B cell (primary cell): ENCODE results near the gene ANKS1A. TPM values are rescaled to one million over a fixed set of nuclear protein-coding genes. Genes with fewer than 3 reads are reported as not detected.

Experiments
- ATAC-seq: fragments of 200-7000 bp; cut with Tn5 transposase; one replicate; pipeline ENCODE4 v1.10.0; 2021; ENCODE audit warnings: low read depth, mild to moderate bottlenecking, moderate number of reproducible peaks, moderate library complexity
- CTCF ChIA-PET: fragments of 350-600 bp; sonication (Branson Sonifier 250); formaldehyde crosslinking; loops from one replicate; lab custom pipeline; 2021; ENCODE audit warnings: antibody characterized with exemption, inconsistent platforms; lab: Charles Lee
- POLR2A ChIA-PET: fragments of 350-600 bp; sonication (Branson Sonifier 250); formaldehyde crosslinking; loops from one replicate; lab custom pipeline; 2021; ENCODE audit warnings: antibody characterized with exemption; lab: Charles Lee
- DNase-seq: peaks from one replicate; pipeline ENCODE4 v3.0.0; 2013
- H2AFZ ChIP-seq: 2 replicates; pipeline ENCODE4 v1.6.1; 2012; ENCODE audit warnings: mild to moderate bottlenecking, low read depth, low read length; ENCODE audit not compliant: insufficient read depth, poor library complexity, severe bottlenecking
- H3K27ac ChIP-seq, 2 donors: 1 replicate in 1 of 2; 2 replicates in 1 of 2; pipeline ENCODE4 v1.5.1; 2012 to 2013; ENCODE audit warnings: low read length in 2 of 2, mild to moderate bottlenecking in 2 of 2, moderate library complexity in 1 of 2
- H3K27me3 ChIP-seq, 4 experiments: fragments of 200-600 bp in 1 of 4; sonication (generic) in 1 of 4; replicated peaks in 1 of 4; 1 replicate in 2 of 4; 2 replicates in 2 of 4; pipeline versions ENCODE4 v1.6.1 to v1.7.0; 2013 to 2016; ENCODE audit warnings: low read length in 3 of 4, mild to moderate bottlenecking in 2 of 4, mixed read lengths in 1 of 4, moderate library complexity in 1 of 4; ENCODE audit not compliant: insufficient read depth in 4 of 4, control insufficient read depth in 3 of 4; ENCODE audit errors: control extremely low read depth in 1 of 4
- H3K36me3 ChIP-seq, 2 experiments: replicated peaks in 1 of 2; 1 replicate in 1 of 2; 2 replicates in 1 of 2; pipeline versions ENCODE4 v1.6.1 to v1.7.1; 2013; ENCODE audit warnings: low read length in 1 of 2; ENCODE audit not compliant: insufficient read depth in 2 of 2, control insufficient read depth in 1 of 2; ENCODE audit errors: control extremely low read depth in 1 of 2, extremely low read depth in 1 of 2
- H3K4me1 ChIP-seq, 2 donors: fragments of 200-600 bp in 1 of 2; sonication (generic) in 1 of 2; 1 replicate in 1 of 2; 2 replicates in 1 of 2; pipeline versions ENCODE4 v1.5.1 to v1.6.1; 2013 to 2017; ENCODE audit warnings: low read length in 2 of 2; ENCODE audit not compliant: control insufficient read depth in 2 of 2, insufficient read depth in 2 of 2
- H3K4me2 ChIP-seq: replicated peaks from 2 replicates; pipeline ENCODE3; 2012; ENCODE audit warnings: mild to moderate bottlenecking, low read depth, low read length; ENCODE audit not compliant: poor library complexity, severe bottlenecking
- H3K4me3 ChIP-seq, 5 experiments: fragments of 200-600 bp in 1 of 5; sonication (generic) in 1 of 5; 1 replicate in 3 of 5; 2 replicates in 2 of 5; pipeline versions ENCODE4 v1.5.1 to v1.7.0; 2011 to 2016; ENCODE audit warnings: low read length in 4 of 5, mild to moderate bottlenecking in 4 of 5, low read depth in 2 of 5, control low read depth in 1 of 5, moderate library complexity in 1 of 5; ENCODE audit not compliant: insufficient read depth in 1 of 5; ENCODE audit errors: control extremely low read depth in 1 of 5, extremely low read depth in 1 of 5
- H3K79me2 ChIP-seq: fragments of 200-600 bp; sonication (generic); one replicate; pipeline ENCODE4 v1.6.0; 2016; ENCODE audit warnings: low read length; ENCODE audit not compliant: control insufficient read depth, insufficient read depth
- H3K9ac ChIP-seq: fragments of 200-600 bp; sonication (generic); 2 replicates; pipeline ENCODE4 v1.6.1; 2017; ENCODE audit warnings: mild to moderate bottlenecking, low read length, moderate library complexity
- H3K9me3 ChIP-seq, 3 donors: one replicate each; pipeline versions ENCODE4 v1.6.1 to v1.7.1; 2013; ENCODE audit warnings: low read length in 2 of 3; ENCODE audit not compliant: control insufficient read depth in 2 of 3, insufficient read depth in 1 of 3; ENCODE audit errors: control extremely low read depth in 1 of 3
- H4K20me1 ChIP-seq: 2 replicates; pipeline ENCODE4 v1.6.0; 2012; ENCODE audit warnings: mild to moderate bottlenecking, low read length; ENCODE audit not compliant: insufficient read depth, control insufficient read depth, poor library complexity, severe bottlenecking
- H3K27ac Mint-ChIP-seq: one replicate; pipeline ENCODE4 v1.8.0; 2021; ENCODE audit warnings: mixed read lengths
- H3K27me3 Mint-ChIP-seq: one replicate; pipeline ENCODE4 v1.8.0; 2021; ENCODE audit warnings: mixed read lengths
- H3K4me1 Mint-ChIP-seq: one replicate; pipeline ENCODE4 v1.8.0; 2021; ENCODE audit warnings: mixed read lengths
- H3K4me3 Mint-ChIP-seq: one replicate; pipeline ENCODE4 v1.8.0; 2021; ENCODE audit warnings: mixed read lengths
- H3K9me3 Mint-ChIP-seq: one replicate; pipeline ENCODE4 v1.8.0; 2022; ENCODE audit warnings: mixed read lengths; ENCODE audit not compliant: insufficient read depth
- EZH2 ChIP-seq: IDR thresholded peaks from 2 replicates; pipeline ENCODE4 v1.6.1; 2012; ENCODE audit warnings: borderline replicate concordance, low read depth, mild to moderate bottlenecking, moderate library complexity, low read length; ENCODE audit not compliant: insufficient read depth, poor library complexity, severe bottlenecking
- WGBS: methylation state at CpG from one replicate; pipeline ENCODE4 v1.1.5; 2013; ENCODE audit warnings: missing lambda C conversion rate; ENCODE audit not compliant: insufficient coverage; 5-methylcytosine and 5-hydroxymethylcytosine counted together
- intact Hi-C: fragments of 100-400 bp; cut with micrococcal nuclease; formaldehyde crosslinking; loops from one replicate; pipeline ENCODE4 v1.10.0; 2022
- polyA plus RNA-seq: library from polyadenylated mRNA; depleted of rRNA; stranded (reverse); fragments of >200 nt; gene quantifications from 2 replicates; pipeline ENCODE4 v1.2.3, GENCODE V29; 2012
- total RNA-seq, 2 donors: library from RNA; stranded (reverse); fragments of 120-200 nt in 1 of 2; gene quantifications; 1 replicate in 1 of 2; 2 replicates in 1 of 2; pipeline versions ENCODE4 v1.2.3 to v1.2.4, GENCODE V29; 2013 to 2022
- TF ChIP-seq, protein P1 (sequence below): fragments of 200-600 bp; IDR thresholded peaks from one replicate; pipeline ENCODE4 v1.8.0; 2022; ENCODE audit warnings: antibody characterized with exemption, mild to moderate bottlenecking

The ANKS1A gene
- total and polyA plus RNA-seq, 2 donors (not counting 1 experiment from before 2014, with no cell fraction given) = 3.4 to 19.7 TPM

DNA sequence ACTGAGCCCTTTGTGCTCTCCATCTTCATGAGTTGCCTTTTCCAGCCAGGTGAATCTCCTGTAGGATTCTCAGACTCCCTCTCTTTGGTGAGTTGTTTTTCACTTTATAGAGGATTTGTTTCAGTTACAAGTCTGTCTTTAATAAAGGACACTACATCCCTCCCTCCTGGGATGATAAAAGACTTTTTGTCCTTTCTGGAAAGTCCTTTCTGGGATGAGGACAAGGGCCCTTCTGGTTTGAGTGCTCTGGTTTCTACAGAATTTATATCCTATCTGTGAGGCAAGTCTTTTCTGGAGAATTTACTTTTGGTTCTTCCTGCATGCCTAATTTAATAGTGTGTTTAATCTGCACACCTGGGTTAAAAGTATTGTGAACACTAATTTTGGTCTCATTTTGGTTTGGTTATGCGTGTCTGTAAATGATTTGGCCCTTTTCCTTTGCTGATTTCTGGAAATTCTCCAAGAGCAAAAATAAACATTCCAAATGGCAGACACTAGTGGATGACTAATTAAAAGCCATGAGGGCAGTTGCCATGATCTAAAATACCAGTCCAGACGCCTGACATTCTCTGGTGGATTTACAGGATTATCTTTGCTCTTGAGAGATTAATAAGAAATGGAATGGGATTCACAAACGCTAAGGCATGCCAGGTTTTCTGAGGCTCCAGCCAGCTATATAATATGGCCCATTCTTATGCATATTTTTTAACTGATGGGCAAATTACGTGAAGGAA, 207.2 kb downstream of the ANKS1A start:
- Histone ChIP-seq H4K20me1 (no peaks in the 10 kb centered on the region), H3K4me1 (no peaks in the 10 kb centered on the region), H3K27ac (no peak overlapping the region), H3K4me2 (no peak overlapping the region), H3K4me3 (no peak overlapping the region), H3K27me3 (no peaks in the 10 kb centered on the region), H3K9me3 (no peaks in the 10 kb centered on the region), H2AFZ (no peak overlapping the region), H3K79me2 (no peaks in the 10 kb centered on the region), H3K9ac (no peak overlapping the region), H3K36me3 (no peaks in the 10 kb centered on the region)
- Mint-ChIP-seq H3K27me3 (no peaks in the 10 kb centered on the region), H3K4me1 (no peaks in the 10 kb centered on the region), H3K9me3 (no peaks in the 10 kb centered on the region), H3K27ac (no peak overlapping the region), H3K4me3 (no peak overlapping the region)
- WGBS = 100% methylated on average over 1 of the region's 4 CpGs
- TF ChIP-seq EZH2 = no peak
- TF ChIP-seq, protein P1, sequence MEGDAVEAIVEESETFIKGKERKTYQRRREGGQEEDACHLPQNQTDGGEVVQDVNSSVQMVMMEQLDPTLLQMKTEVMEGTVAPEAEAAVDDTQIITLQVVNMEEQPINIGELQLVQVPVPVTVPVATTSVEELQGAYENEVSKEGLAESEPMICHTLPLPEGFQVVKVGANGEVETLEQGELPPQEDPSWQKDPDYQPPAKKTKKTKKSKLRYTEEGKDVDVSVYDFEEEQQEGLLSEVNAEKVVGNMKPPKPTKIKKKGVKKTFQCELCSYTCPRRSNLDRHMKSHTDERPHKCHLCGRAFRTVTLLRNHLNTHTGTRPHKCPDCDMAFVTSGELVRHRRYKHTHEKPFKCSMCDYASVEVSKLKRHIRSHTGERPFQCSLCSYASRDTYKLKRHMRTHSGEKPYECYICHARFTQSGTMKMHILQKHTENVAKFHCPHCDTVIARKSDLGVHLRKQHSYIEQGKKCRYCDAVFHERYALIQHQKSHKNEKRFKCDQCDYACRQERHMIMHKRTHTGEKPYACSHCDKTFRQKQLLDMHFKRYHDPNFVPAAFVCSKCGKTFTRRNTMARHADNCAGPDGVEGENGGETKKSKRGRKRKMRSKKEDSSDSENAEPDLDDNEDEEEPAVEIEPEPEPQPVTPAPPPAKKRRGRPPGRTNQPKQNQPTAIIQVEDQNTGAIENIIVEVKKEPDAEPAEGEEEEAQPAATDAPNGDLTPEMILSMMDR = no peak
- ChIA-PET POLR2A (no interaction called here), CTCF (no interaction called here)
- DNase-seq = no peak
- intact Hi-C loops = no loop called here
- ATAC-seq = no peak

DNA sequence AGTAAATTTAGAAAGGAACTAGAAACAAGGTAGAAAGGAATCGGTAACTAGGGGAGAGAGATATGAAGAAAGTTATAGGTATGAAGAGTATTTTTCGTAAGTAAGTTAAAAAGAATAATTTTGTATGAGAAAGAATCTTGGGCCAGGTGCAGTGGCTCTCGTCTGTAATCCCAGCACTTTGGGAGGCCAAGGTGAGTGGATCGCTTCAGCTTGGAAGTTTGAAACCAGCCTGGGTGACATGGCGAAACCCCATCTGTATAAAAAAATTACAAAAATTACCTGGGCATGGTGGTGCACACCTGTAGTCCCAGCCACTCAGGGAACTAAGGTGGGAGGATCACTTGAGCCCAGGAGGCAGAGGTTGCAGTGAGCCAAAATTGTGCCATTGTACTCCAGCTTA, 210.1 kb downstream of the ANKS1A start:
- no peak for TF ChIP-seq EZH2
- TF ChIP-seq, protein P1 = no peak
- H3K9me3 Mint-ChIP-seq = no peaks in the 10 kb centered on the region
- no peaks in the 10 kb centered on the region for H3K27me3 Mint-ChIP-seq

More for the DNA sequence above, 210.1 kb downstream of the ANKS1A start:
- DNase-seq (no peak), ATAC-seq (no peak)
- Histone ChIP-seq H4K20me1 (no peaks in the 10 kb centered on the region), H3K36me3 (no peaks in the 10 kb centered on the region), H3K27me3 (no peaks in the 10 kb centered on the region), H3K9me3 (no peaks in the 10 kb centered on the region), H3K4me3 (no peak overlapping the region), H3K27ac (no peak overlapping the region), H2AFZ (no peak overlapping the region), H3K4me1 (no peaks in the 10 kb centered on the region), H3K9ac (no peak overlapping the region), H3K79me2 (no peaks in the 10 kb centered on the region), H3K4me2 (no peak overlapping the region)
- Mint-ChIP-seq H3K4me1 (no peaks in the 10 kb centered on the region), H3K4me3 (no peak overlapping the region), H3K27ac (no peak overlapping the region)
- intact Hi-C loops = no loop called here
- WGBS = 94% methylated on average over 3 of the region's 5 CpGs
- POLR2A ChIA-PET = no interaction called here
- CTCF ChIA-PET = interaction anchor here (0.6 to 1.3 kb wide), 2 partner anchors 9 to 87 kb away, joined by 3 read pairs; no protein-coding TSS in a partner anchor
